Small intestine (tissue), 7 donors: ENCODE results near the gene STAMBP. TPM values are rescaled to one million over a fixed set of nuclear protein-coding genes. Genes with fewer than 3 reads are reported as not detected.
A peak's percentile ranks its signal among the peaks of the same experiment; 100 is the strongest.
"Not testable (repeated sequence)": the region's sequence is repeated elsewhere in the genome, so short reads cannot be mapped to it uniquely, and the experiment has no call there.

Experiments
- DNase-seq, 2 donors: peaks; one replicate each; pipeline versions ENCODE4 v3.0.0 to v3.0.0-alpha.2; 2013
- FAIRE-seq: peaks from 2 replicates; lab custom pipeline; 2012; peaks lifted over from hg19 to GRCh38; lab: Jason Lieb, UNC
- H3K27ac ChIP-seq, 3 donors: one replicate each; pipeline ENCODE4 v1.5.1; 2013; ENCODE audit warnings: low read length in 2 of 3, mild to moderate bottlenecking in 2 of 3, control low read depth in 1 of 3, inconsistent platforms in 1 of 3, low read depth in 1 of 3, moderate library complexity in 1 of 3
- H3K27me3 ChIP-seq, 3 donors: one replicate each; pipeline ENCODE4 v1.6.1; 2013; ENCODE audit warnings: low read length in 3 of 3, inconsistent platforms in 1 of 3; ENCODE audit not compliant: control insufficient read depth in 3 of 3, insufficient read depth in 3 of 3
- H3K36me3 ChIP-seq, 3 donors: one replicate each; pipeline ENCODE4 v1.6.1; 2013; ENCODE audit warnings: low read length in 3 of 3, inconsistent platforms in 1 of 3, low read depth in 1 of 3, mild to moderate bottlenecking in 1 of 3, moderate library complexity in 1 of 3; ENCODE audit not compliant: control insufficient read depth in 3 of 3, insufficient read depth in 2 of 3
- H3K4me1 ChIP-seq, 3 donors: one replicate each; pipeline ENCODE4 v1.6.1; 2013; ENCODE audit warnings: low read length in 2 of 3, inconsistent platforms in 1 of 3, low read depth in 1 of 3, mild to moderate bottlenecking in 1 of 3, moderate library complexity in 1 of 3; ENCODE audit not compliant: control insufficient read depth in 3 of 3, insufficient read depth in 2 of 3
- H3K4me3 ChIP-seq, 3 donors: one replicate each; pipeline ENCODE4 v1.5.1; 2013; ENCODE audit warnings: low read length in 3 of 3, control low read depth in 1 of 3, inconsistent platforms in 1 of 3, low read depth in 1 of 3, mild to moderate bottlenecking in 1 of 3, moderate library complexity in 1 of 3
- H3K9me3 ChIP-seq, 2 donors: one replicate each; pipeline ENCODE4 v1.6.1; 2013; ENCODE audit warnings: low read depth in 1 of 2, low read length in 1 of 2; ENCODE audit not compliant: control insufficient read depth in 2 of 2, insufficient read depth in 1 of 2
- WGBS, 3 donors: extraction: QIAGEN DNeasy Blood & Tissue Kit; methylation state at CpG; one replicate each; pipeline ENCODE4 v1.1.7; 2013; 5-methylcytosine and 5-hydroxymethylcytosine counted together
- polyA plus RNA-seq, 4 donors: library from polyadenylated mRNA; stranded (reverse) in 3 of 4; unstranded in 1 of 4; fragments of 200-250 nt in 3 of 4; fragments of 120-200 nt in 1 of 4; gene quantifications; one replicate each; pipeline versions ENCODE4 v1.2.1 to v1.2.3, GENCODE V29; 2013
- donor health status: healthy with polysubstance abuse.
- donor health status: control.
- donor health status: control.
- donor health status: Bipolar disorder and iron deficiency.
- donor health status: healthy.

STAMBP gene
- polyA plus RNA-seq, 4 donors, result 30.3 to 51.4 (median 40.1) TPM

DNA sequence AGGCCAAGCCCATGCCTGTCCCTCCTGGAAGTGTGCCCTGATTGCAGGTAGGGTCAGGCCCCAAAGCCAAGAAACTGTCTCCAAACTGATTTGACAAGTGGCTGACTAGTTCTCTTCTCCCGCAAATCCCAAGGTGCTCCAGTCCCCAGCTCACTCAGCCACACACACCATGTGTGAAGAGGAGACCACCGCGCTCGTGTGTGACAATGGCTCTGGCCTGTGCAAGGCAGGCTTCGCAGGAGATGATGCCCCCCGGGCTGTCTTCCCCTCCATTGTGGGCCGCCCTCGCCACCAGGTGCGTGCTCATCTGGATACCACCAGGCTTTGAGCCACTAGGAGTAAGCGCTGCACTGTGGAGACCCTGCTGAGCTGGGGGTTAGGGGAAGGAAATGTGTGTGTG, 72.4 kb downstream of the STAMBP start:
- Histone ChIP-seq H3K9me3 (no peaks in the 10 kb centered on the region), H3K27ac (no peak overlapping the region), H3K4me1 (no peaks in the 10 kb centered on the region), H3K4me3 (no peak overlapping the region), H3K36me3 (peaks cover 0 to 3% (median 0%) of the 10 kb centered on the region in 3 donors), H3K27me3 (no peaks in the 10 kb centered on the region)
- FAIRE-seq (no peak), DNase-seq (no peak)
- 88 to 90% (median 90%) methylated on average over 9 to 10 of the region's 10 CpGs for WGBS, 3 donors

DNA sequence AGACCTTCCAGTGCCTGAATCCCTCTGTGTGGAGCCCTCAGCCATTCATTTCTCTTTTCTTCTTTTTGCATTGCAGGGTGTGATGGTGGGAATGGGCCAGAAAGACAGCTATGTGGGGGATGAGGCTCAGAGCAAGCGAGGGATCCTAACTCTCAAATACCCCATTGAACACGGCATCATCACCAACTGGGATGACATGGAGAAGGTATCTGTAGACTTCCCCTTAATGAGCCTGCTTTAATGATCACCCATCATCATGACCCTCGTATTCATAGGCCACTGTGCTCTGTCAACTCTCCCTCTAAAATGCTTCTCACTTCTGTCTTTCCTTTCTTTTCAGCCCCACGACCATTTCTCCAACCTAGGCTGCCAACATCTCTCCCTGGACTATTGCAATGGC, 73.5 kb downstream of the STAMBP start:
- 76 to 94% (median 89%) methylated on average over 4 of the region's 4 CpGs for WGBS, 3 donors
- Histone ChIP-seq H3K4me3 (no peak overlapping the region), H3K9me3 (no peaks in the 10 kb centered on the region), H3K27me3 (no peaks in the 10 kb centered on the region), H3K4me1 (no peaks in the 10 kb centered on the region), H3K36me3 (peaks cover 0 to under 1% (median 0%) of the 10 kb centered on the region in 3 donors), H3K27ac (no peak overlapping the region)
- DNase-seq (no peak), FAIRE-seq (no peak)

DNA sequence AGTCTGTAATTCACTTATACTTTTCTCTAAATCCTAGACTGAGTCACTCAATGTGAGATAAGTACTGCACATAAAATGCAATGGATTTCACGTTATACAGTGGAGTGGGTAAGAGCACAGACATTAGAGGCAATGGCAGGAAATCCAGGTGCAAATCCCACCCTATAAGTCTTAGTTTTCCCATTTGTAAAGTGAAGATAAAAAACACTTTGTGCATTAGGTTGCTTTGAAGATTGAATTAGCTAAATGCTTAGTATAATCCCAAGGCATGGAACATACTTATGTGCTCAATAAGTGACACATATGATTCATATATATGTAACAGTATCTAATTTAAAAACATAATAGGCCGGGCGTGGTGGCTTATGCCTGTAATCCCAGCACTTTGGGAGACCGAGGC, 74.6 kb downstream of the STAMBP start:
- 85 to 89% (median 88%) methylated on average over 4 of the region's 4 CpGs for WGBS, 3 donors
- H3K4me1 ChIP-seq, result no peaks in the 10 kb centered on the region
- no peak for DNase-seq
- H3K9me3 ChIP-seq, result no peaks in the 10 kb centered on the region
- H3K4me3 ChIP-seq, result no peak overlapping the region
- H3K27me3 ChIP-seq, result no peaks in the 10 kb centered on the region
- no peak overlapping the region for H3K27ac ChIP-seq
- FAIRE-seq, result no peak
- no peaks in the 10 kb centered on the region for H3K36me3 ChIP-seq

DNA sequence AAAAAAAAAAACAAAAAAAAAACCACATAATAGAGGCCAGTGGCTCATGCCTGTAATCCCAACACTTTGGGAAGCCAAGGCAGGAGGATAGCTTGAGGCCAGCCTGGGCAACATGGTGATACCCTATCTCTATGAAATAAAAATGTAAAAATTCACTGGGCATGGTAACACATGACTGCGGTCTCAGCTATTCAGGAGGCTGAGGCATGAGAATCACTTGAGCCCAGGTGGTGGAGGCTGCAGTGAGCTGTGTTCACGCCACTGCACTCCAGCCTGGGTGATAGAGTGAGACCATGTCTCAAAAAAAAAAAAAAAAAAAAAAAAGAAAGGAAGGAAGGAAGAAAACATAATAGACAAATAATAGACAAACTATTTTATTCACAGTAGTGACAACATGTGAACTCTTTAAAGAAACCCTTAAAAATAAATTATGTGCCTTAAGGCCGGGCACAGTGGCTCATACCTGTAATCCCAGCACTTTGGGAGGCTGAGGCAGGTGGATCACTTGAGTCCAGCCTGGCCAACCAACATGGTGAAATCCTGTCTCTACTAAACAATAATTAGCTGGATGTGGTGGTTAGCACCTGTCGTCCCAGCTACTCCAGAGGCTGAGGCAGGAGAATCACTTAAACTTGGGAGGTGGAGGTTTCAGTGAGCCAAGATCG, 75.3 kb downstream of the STAMBP start:
- H3K36me3 ChIP-seq, H3K27ac ChIP-seq, FAIRE-seq, H3K4me3 ChIP-seq, DNase-seq, H3K27me3 ChIP-seq, H3K9me3 ChIP-seq, H3K4me1 ChIP-seq: not testable (repeated sequence)
- 89 to 95% (median 94%) methylated on average over 5 of the region's 5 CpGs for WGBS, 3 donors

DNA sequence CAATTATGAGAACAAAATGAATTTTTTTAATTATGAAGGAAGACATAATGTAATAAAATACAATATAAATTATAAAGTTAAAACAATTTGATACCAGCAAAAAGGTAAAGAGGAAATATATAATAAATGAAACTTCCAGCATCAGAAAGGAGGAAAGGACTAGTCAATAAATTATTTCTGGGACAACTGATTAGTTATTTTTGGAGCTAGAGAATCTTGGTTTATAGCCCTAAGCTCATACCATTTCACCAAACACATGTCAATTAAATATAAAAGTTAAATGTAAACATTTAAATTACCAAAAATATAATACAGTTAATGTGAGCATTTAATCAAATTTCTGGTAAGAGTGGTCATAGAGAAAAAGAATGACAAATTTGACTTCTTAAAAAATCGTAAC, 76.2 kb downstream of the STAMBP start:
- Histone ChIP-seq H3K4me3 (no peak overlapping the region), H3K27ac (no peak overlapping the region), H3K36me3 (no peaks in the 10 kb centered on the region), H3K27me3 (no peaks in the 10 kb centered on the region), H3K9me3 (no peaks in the 10 kb centered on the region), H3K4me1 (no peaks in the 10 kb centered on the region)
- WGBS, 3 donors, result 79 to 88% (median 87%) methylated on average over 1 of the region's 1 CpG
- no peak for DNase-seq
- FAIRE-seq, result no peak

DNA sequence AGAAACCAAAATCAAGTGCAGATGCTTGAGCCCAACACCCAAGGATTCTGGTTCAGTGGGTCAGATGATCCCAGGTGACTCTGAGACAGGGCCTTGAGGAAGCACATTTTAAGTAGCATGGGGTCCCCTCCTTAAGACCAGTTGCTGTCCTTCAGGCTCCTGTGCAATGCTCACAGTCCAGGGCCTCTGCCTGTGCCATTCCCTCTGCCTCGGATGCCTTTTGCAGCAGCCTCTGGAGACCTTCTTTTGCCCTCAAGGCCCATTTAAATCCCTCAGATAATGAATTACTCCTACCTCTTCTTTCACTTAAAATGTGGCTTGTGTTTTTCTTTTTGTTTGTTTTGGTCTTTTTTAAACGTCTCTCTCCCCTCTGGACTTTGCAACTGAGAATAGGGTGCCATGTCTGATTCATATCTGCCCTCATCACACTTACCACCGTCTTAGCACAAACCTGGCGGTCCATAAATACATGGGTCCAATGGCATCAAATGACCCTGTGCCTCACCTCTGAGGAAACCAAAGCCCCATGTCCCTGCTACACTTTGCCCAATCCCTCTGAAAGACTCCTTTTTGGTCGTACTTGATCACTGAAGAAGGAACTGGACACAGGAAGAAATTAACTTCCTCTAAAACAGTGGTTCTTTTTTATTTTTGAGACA, 78.2 kb downstream of the STAMBP start:
- 75 to 78% (median 77%) methylated on average over 5 of the region's 5 CpGs for WGBS, 3 donors
- H3K9me3 ChIP-seq, result no peaks in the 10 kb centered on the region
- H3K36me3 ChIP-seq, result no peaks in the 10 kb centered on the region
- FAIRE-seq (no peak), DNase-seq (no peak)
- no peaks in the 10 kb centered on the region for H3K4me1 ChIP-seq
- H3K4me3 ChIP-seq, result no peak overlapping the region
- no peak overlapping the region for H3K27ac ChIP-seq
- H3K27me3 ChIP-seq, result no peaks in the 10 kb centered on the region

DNA sequence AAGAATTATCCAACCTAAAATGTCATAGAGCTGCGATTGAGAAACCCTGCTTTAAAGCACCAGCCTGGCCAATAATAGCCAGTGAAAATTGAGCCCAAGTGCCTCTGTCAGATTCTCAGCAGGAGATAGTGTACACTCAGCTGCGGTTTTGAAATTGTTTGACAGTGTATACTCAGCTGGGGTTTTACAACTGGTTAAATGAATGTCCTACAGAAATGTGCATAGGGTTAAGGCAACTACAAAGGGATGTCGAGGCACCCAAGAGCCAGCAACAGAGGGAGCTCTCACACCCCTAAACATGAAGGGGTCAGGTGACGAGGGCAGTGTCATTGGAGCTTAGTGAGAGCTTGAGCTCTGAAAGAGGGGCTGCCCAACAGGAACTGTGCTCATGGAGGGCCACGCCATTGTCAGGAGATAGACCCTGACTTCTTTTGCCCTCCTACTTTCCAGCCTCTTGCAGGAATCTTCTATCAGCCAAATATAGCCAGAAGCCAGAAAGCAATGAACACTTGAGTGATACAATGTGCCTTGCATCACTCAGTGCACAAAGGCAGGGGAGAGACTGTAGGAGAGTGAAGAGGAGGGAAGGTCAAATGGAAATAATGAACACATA, 79.2 kb downstream of the STAMBP start:
- no peak overlapping the region for H3K4me3 ChIP-seq
- 47 to 59% (median 55%) methylated on average over 5 of the region's 5 CpGs for WGBS, 3 donors
- H3K36me3 ChIP-seq, result no peaks in the 10 kb centered on the region
- no peaks in the 10 kb centered on the region for H3K27me3 ChIP-seq
- H3K27ac ChIP-seq, result no peak overlapping the region
- no peaks in the 10 kb centered on the region for H3K9me3 ChIP-seq
- H3K4me1 ChIP-seq, result no peaks in the 10 kb centered on the region
- FAIRE-seq, result no peak
- DNase-seq, result peak; percentile 33 to 39

DNA sequence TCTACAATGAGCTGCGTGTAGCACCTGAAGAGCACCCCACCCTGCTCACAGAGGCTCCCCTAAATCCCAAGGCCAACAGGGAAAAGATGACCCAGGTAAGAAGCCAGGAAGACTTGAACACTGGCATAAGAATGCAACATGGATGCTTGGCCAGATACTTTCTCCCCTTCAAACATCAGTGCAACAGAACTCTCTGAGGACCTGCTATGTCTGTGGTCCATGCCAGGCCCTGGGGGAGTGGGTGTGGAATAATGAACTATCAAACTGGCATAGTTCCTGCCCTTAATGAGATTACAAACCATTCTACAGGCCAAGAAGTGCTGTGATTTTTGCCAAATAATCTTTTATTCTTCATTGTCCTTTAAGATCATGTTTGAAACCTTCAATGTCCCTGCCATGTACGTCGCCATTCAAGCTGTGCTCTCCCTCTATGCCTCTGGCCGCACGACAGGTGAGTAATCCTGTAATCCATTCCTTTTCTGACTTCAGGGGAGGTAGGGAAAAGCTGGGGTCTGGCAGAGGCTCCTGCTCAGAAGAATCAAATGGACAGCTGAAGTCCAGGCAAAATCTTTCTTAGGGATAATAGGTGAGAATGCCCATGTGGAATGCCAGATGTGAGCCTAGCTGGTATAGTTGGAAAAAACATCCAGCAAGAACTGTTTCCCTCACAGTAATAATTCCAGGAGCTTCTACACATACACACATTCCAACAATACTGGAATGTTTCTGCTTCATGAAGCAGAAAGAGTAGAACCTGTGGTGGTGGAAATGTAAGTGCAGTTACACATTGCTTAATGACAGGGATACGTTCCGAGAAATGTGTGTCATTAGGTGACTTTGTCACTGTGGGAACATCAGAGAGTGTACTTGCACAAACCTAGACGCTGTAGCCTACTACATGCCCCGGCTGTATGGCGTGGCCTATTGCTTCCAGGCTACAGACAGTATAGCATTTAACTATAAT, 80.2 kb downstream of the STAMBP start:
- 85 to 89% (median 88%) methylated on average over 10 of the region's 10 CpGs for WGBS, 3 donors
- Histone ChIP-seq H3K4me3 (no peak overlapping the region), H3K9me3 (no peaks in the 10 kb centered on the region), H3K27me3 (no peaks in the 10 kb centered on the region), H3K27ac (no peak overlapping the region), H3K4me1 (no peaks in the 10 kb centered on the region), H3K36me3 (peaks cover 0 to 2% (median 0%) of the 10 kb centered on the region in 3 donors)
- no peak for DNase-seq
- no peak for FAIRE-seq
